GM18505 (cell line): ENCODE data around the gene TMEM150A.
"Not testable (repeated sequence)": the region's sequence is repeated elsewhere in the genome, so short reads cannot be mapped to it uniquely, and the experiment has no call there.

Experiments used
- ATAC-seq: cut with Tn5 transposase; IDR thresholded peaks from one replicate; pipeline ENCODE4 v1.9.1; 2021; ENCODE audit not compliant: unreplicated experiment
- POLR2A ChIP-seq: IDR thresholded peaks from 4 replicates; pipeline ENCODE4 v1.6.1; 2011; ENCODE audit warnings: borderline replicate concordance; ENCODE audit not compliant: insufficient read depth, insufficient read length; ENCODE audit errors: extremely low read depth

Gene TMEM150A

DNA sequence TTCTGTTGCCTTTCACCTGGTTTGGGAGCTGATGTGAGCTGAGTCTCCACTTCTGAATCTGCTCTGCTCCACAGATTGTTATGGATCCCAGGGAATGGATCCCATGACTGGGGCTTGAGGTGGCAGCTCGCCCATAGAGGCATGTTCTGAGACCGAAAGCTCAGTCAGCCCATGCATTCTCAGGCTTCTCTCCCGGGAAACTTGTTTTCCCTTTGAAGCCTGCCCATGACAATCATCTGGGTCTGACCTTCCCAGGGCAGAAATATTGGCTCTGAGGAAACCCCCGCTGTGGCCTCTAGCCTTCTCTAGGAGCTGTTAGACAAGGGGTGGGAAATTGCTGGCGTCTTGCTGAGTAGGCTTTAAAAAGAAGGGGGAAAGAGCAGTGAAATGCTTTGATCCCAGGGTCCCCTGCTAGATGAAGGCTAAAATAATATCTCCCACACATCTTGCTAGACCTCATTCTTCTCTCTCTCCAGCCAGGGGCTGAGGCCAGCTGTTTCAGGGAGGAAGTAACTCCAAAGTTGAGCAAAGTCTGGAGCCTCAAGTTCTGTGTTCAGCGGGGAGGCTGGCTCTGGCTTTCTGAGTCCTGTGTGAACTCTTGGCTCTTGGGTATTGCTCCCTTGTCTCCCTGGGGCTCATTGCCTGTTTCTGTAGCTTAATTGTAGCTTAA lies 23.1 kb downstream of the TMEM150A start:
- ATAC-seq: no peak
- no peak for TF ChIP-seq POLR2A

DNA sequence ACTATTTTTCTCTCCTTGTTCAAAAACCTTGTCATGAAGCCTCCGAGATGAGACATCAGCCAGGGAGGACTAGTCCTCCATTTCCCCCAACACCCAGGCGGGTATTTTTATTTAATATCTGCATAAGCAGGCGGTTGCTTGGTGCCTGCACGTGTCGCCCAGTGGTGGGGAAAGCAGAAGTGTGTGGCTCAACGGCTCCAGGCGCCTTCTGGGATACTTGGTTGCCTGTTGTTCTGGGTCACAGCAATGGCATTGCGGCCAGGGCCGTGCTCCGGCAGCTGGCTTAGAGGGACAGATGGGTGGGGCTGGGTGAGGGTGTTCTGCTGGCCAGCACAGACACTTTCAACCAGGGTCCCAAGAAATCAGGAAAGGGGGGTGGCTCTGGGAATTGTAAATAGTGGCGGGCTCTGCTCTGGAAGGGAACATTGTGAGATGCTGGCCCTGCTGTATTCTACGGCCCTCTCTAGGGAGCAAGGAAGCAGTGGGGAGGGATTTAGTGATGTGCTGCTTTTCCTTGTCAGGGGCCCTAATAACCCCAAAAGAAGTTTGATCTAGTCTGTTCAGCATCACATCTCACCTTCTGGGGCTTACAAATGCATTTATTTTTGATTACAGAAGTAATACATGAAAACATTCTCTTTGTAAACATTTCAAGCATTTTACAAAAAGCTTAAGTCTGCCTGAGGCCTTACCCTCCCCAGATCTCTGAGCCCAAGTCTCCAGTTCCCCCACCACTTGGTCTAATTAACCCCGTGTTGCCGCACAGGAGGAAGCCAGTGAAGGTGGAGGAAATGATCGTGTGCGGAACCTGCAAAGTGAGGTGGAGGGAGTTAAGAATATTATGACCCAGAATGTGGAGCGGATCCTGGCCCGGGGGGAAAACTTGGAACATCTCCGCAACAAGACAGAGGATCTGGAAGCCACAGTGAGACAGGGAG lies 24.0 kb downstream of the TMEM150A start:
- no peak for TF ChIP-seq POLR2A
- peak; percentile 48 for ATAC-seq

- TF ChIP-seq POLR2A: peak; percentile 70
- peak; percentile 57 for ATAC-seq
These were observed 24.9 kb downstream of the TMEM150A start, which contains the start of gene VAMP8 for GRCh38 chr2:85577386-85578242. Gene VAMP8 (plus strand): TSS chr2:85577586. CDS start chr2:85577647, 61 bp downstream.

GRCh38 chr2:85577063-85577385 lies 25.5 kb downstream of the TMEM150A start:
- no peak for TF ChIP-seq POLR2A
- ATAC-seq: no peak

GRCh38 chr2:85575739-85576138 lies 26.8 kb downstream of the TMEM150A start:
- no peak for ATAC-seq
- no peak for TF ChIP-seq POLR2A

DNA sequence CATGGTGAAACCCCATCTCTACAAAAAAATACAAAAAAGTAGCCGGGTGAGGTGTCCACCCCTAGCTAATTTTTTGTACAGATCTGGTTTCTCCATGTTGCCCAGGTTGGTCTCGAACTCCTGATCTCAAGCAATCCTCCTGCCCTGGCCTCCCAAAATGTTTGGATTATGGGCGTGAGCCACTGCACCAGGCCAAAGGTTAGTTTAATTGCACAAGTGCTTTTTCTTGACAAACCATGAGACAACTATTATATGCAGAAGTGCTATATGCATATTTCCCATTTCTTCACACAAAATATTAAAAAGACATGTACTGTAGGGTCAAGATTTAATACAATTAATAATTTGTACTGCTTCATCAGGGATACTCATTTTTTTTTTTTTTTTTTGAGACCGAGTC lies 36.2 kb downstream of the TMEM150A start:
- no peak for ATAC-seq
- TF ChIP-seq POLR2A: no peak

- no peak for ATAC-seq
- TF ChIP-seq POLR2A: no peak
These were observed 38.3 kb downstream of the TMEM150A start for GRCh38 chr2:85564144-85564563.

GRCh38 chr2:85561280-85562212 lies 41.0 kb downstream of the TMEM150A start, which contains the start of gene GGCX:
Gene GGCX (minus strand): TSS chr2:85561493. CDS start chr2:85561428, 65 bp downstream.
- peak; percentile 92 for ATAC-seq
- TF ChIP-seq POLR2A: peak; percentile 95

DNA sequence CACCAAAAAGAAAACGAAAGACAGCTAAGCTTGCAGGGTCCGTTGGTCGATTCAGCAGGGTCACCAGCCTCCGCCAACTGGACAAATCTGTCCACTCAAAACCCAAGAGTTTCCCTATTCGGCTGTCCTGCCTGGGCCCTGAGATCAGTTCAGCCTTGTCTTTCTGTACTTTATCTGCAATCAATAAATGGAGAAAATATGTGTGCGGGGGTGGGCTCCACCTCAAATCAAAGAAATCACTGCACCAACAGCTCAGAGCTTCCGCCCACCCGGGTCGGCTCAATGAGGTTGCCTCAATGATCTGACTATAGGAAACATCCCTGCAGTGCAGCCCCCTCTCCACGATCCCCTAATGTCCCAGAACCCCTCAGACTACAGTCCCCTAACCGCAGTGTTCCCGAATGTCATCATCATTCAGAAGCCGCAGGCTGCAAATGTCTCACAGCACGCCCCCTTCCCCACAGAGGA lies 41.7 kb downstream of the TMEM150A start:
- TF ChIP-seq POLR2A: no peak
- no peak for ATAC-seq

GRCh38 chr2:85560403-85560726 lies 42.1 kb downstream of the TMEM150A start:
- ATAC-seq: not testable (repeated sequence)

DNA sequence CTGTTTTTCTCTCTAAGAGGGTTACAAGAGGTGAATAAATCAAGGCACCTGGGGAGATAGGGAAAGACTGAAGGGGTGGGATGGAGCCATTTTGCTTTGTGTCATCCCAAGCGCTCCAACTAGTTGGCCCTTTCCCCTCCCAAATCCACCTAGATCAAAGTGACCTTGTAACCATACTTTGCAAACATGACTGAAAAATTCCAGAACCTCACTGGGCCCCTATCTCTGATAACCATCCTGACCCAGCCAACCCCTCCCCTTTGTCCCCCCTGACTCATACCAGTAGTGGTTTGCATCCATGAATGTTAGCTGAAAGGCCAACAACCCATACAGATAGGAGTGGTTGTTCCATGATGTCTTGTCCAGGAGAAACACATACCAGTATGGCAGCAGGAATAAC lies 44.3 kb downstream of the TMEM150A start:
- no peak for TF ChIP-seq POLR2A
- ATAC-seq: no peak

GRCh38 chr2:85557130-85557529 lies 45.4 kb downstream of the TMEM150A start:
- no peak for TF ChIP-seq POLR2A
- ATAC-seq: no peak
